ENCODE measurements around the gene GLYR1.
"Not testable (repeated sequence)": the region's sequence is repeated elsewhere in the genome, so short reads cannot be mapped to it uniquely, and the experiment has no call there.

The GLYR1 gene

DNA sequence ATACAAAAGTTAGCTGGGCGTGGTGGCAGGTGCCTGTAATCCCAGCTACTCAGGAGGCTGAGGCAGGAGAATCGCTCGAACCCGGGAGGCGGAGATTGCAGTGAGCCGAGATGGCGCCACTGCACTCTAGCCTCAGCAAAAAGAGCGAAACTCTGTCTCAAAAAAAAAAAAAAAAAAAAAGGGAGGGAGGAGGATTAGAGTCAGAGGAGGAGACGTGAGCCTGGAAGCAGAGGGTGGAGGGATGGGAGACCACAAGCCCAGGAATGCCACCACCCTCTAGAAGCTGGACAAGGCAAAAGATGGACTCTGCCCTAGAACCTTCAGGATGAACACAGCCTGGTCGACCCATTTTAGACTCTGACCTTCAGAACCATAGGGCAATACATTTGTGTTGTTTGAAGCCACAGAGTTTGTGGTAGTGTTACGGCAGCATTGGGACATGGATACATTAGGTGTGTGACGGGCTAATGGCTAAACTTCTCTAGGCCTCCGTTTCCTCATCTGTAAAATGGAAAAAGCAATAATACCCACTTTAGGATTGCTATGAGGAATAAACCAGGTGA is 54.1 kb downstream of the GLYR1 start:
- DNase-seq (ENCODE audit: insufficient read length): no peak
- no peak for TF ChIP-seq POLR2AphosphoS5 (IDR thresholded peaks at IDR 0.05; ENCODE audit: low read depth, low read length)
- no peak for TF ChIP-seq POLR2A (IDR thresholded peaks at IDR 0.05; ENCODE audit: low read depth, low read length)
- no peak for TF ChIP-seq TAF1 (IDR thresholded peaks at IDR 0.05; ENCODE audit: borderline replicate concordance, low read depth, low read length)

DNA sequence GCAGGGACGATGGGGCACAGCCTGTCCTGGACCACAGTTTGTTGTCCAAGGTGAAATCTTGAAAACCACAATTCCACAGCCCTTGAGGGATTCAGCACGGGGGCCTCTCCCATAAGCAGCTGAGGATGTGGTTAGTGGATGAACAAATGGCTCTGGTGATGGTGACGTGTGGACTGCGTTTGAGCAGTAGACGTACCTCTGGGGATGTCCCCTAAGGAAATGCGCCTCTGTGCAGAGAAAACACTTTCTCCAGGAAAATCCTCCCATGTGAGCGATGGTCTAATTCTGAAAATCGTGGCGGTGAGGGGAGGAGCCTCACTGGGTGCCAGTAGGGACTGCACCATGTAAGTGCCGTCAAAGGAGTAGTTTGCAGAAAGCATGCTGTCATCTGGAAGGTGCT is 56.2 kb downstream of the GLYR1 start:
- DNase-seq (ENCODE audit: insufficient read length) (no peak), FAIRE-seq (no peak)
- TF ChIP-seq POLR2AphosphoS5 (IDR thresholded peaks at IDR 0.05; ENCODE audit: low read depth, low read length) (no peak), POLR2A (IDR thresholded peaks at IDR 0.05; ENCODE audit: low read depth, low read length) (no peak), TAF1 (IDR thresholded peaks at IDR 0.05; ENCODE audit: borderline replicate concordance, low read depth, low read length) (no peak)

More for the DNA sequence above, 54.1 kb downstream of the GLYR1 start:
- no peak for FAIRE-seq

DNA sequence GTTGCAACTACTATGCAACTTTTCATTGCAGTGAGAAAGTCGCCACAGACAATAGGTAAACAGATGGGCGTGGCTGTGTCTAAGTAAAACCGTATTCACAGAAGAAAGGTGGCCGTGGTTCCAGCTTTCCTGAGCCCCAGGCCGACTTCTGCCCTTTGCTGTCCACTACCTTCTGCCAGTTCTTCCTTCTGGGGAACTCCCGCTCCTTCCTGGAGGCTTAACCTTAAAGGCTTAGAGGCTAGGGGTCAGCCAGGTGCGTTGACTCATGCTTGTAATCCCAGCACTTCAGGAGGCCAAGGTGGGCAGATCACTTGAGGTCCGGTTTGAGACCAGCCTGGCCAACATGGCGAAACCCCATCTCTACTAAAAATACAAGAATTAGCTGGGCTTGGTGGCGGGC is 56.8 kb downstream of the GLYR1 start:
- no peak for DNase-seq (ENCODE audit: insufficient read length)
- FAIRE-seq: no peak
- TF ChIP-seq POLR2AphosphoS5 (IDR thresholded peaks at IDR 0.05; ENCODE audit: low read depth, low read length) (no peak), POLR2A (IDR thresholded peaks at IDR 0.05; ENCODE audit: low read depth, low read length) (no peak), TAF1 (IDR thresholded peaks at IDR 0.05; ENCODE audit: borderline replicate concordance, low read depth, low read length) (no peak)

DNA sequence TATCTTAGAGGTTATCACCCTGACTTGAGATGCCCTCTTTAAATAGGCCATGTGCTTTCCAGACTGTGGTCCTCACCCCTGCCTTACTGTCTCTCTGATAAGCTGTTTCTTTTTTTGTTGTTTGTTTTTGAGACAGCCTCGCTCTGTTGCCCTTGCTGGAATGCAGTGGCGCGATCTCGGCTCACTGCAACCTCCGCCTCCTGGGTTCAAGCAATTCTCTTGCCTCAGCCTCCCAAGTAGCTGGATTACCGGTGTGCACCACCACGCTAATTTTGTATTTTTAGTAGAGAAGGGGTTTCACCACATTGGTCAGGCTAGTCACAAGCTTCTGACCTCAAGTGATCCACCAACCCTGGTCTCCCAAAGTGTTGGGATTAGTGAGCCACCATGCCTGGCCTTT is 58.2 kb downstream of the GLYR1 start:
- TF ChIP-seq POLR2A (IDR thresholded peaks at IDR 0.05; ENCODE audit: low read depth, low read length) (no peak), POLR2AphosphoS5 (IDR thresholded peaks at IDR 0.05; ENCODE audit: low read depth, low read length) (no peak), TAF1 (IDR thresholded peaks at IDR 0.05; ENCODE audit: borderline replicate concordance, low read depth, low read length) (no peak)
- DNase-seq (ENCODE audit: insufficient read length): no peak
- FAIRE-seq: no peak

DNA sequence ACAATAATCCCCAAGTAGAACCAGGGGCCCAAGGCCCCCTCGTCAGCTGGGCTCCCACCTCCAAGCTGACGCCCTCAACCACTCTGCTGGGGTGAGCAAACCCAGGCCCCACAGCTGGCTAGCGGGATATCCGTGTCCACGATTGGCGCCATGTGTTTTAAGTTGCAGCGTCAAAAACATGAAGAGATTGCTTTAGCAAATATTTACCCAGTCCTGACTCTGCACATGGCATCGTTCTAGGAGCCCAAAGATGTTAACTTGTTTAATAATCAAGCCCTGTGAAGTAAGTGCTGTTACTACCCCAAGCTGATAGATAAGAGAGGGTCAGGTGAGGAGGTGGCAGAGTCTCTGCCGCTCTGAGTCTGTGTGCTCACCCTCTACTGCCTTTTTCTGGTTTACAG is 58.6 kb downstream of the GLYR1 start:
- FAIRE-seq: no peak
- no peak for DNase-seq (ENCODE audit: insufficient read length)
- no peak for TF ChIP-seq TAF1 (IDR thresholded peaks at IDR 0.05; ENCODE audit: borderline replicate concordance, low read depth, low read length)
- TF ChIP-seq POLR2AphosphoS5 (IDR thresholded peaks at IDR 0.05; ENCODE audit: low read depth, low read length): no peak
- TF ChIP-seq POLR2A (IDR thresholded peaks at IDR 0.05; ENCODE audit: low read depth, low read length): no peak

DNA sequence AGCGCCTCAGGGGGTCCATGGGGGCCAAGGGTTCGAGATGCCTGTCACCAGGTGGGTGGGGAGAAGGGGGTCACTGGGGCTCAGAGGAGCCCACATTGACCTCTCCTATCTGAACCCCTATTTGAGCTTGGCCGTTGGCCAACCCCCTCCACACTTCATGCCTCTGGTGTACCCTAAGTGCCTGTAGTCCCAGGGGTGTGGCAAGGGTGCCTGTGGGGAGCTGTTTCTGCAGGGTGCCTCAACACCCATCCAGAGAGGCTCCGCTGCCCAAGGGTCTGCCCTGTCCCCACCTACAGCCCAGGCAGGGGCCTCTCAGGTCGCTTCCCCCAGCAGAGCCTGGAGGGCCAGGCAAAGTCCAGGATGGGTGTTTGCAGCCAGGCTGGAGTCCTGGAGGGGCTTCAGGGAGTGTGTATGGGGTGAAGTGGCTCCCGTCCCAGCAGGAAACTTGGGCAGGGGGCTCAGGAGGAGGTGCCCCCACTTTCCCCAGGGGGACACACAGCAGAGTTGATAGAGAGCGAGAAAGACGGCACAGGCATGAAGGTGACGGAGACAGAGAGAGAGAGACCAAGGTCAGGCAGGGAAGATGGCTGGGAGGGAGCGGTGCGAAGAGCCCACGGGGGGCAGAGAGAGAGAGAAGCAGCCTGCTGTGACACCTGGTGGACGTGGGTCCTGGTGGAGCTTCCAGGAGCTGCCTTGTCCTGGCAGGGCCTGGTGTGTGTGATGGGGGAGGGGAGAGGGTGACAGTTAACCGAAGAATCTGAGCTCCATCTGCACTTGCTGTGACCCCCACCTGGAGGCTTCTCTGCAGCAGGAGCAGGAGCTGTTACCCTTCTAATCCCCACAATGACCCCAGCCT is 59.2 kb downstream of the GLYR1 start, which contains the start of gene SEPTIN12:
SEPTIN12 (minus strand) TSS at position 719 of the 856 bp plus-strand sequence; CDS start at position 19, 700 bp downstream.
- TF ChIP-seq POLR2A (IDR thresholded peaks at IDR 0.05; ENCODE audit: low read depth, low read length) (no peak), TAF1 (IDR thresholded peaks at IDR 0.05; ENCODE audit: borderline replicate concordance, low read depth, low read length) (no peak), POLR2AphosphoS5 (IDR thresholded peaks at IDR 0.05; ENCODE audit: low read depth, low read length) (no peak)
- DNase-seq (ENCODE audit: insufficient read length) (no peak), FAIRE-seq (no peak)

DNA sequence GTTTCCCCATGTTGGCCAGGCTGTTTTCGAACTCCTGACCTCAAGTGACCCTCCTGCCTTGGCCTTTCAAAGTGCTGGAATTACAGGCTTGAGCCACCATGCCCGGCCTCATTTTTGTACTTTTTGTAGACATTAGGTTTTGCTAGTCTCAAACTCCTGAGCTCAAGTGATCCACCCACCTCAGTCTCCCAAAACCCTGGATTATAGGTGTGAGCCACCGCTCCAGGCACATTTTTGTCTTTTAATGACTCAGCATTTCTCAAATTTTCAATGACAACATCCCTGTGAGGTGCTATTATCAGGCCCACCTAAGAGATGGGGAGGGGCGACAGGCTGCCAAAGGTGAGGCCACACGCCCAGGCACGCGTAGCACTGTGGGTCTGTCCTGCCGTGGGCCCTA is 60.0 kb downstream of the GLYR1 start:
- no peak for DNase-seq (ENCODE audit: insufficient read length)
- FAIRE-seq: no peak
- TF ChIP-seq TAF1 (IDR thresholded peaks at IDR 0.05; ENCODE audit: borderline replicate concordance, low read depth, low read length) (no peak), POLR2AphosphoS5 (IDR thresholded peaks at IDR 0.05; ENCODE audit: low read depth, low read length) (no peak), POLR2A (IDR thresholded peaks at IDR 0.05; ENCODE audit: low read depth, low read length) (no peak)

DNA sequence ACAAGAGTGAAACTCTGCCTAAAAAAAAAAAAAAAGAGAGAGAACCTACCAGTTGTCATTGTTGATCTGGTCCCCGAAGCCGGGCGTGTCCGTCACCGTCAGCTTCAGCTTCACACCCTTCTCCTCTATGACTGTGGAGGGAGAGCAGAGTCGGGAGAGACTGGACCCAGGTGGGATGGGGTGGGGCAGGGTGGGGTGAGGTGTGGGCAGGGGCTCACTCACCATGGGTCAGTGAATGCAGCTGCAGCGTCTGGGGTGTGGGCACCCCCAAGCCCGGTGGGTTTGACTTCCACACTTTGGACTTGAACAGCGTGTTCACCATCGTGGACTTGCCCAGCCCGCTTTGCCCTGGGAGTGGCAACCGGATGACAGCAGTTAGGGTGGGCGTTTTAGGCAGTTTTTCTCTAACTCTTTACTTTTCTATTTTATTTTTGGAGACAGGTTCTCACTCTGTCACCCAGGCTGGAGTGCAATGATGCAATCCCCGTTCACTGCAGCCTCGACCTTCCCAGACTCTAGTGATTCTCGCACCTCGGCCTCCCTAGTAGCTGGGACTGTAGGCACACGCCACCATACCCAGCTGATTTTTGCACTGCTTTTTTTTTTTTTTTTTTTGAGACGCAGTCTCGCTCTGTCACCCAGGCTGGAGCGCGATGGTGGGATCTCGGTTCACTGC is 61.2 kb downstream of the GLYR1 start:
- TF ChIP-seq TAF1 (IDR thresholded peaks at IDR 0.05; ENCODE audit: borderline replicate concordance, low read depth, low read length) (no peak), POLR2AphosphoS5 (IDR thresholded peaks at IDR 0.05; ENCODE audit: low read depth, low read length) (no peak), POLR2A (IDR thresholded peaks at IDR 0.05; ENCODE audit: low read depth, low read length) (no peak)
- FAIRE-seq: no peak
- DNase-seq (ENCODE audit: insufficient read length): no peak

DNA sequence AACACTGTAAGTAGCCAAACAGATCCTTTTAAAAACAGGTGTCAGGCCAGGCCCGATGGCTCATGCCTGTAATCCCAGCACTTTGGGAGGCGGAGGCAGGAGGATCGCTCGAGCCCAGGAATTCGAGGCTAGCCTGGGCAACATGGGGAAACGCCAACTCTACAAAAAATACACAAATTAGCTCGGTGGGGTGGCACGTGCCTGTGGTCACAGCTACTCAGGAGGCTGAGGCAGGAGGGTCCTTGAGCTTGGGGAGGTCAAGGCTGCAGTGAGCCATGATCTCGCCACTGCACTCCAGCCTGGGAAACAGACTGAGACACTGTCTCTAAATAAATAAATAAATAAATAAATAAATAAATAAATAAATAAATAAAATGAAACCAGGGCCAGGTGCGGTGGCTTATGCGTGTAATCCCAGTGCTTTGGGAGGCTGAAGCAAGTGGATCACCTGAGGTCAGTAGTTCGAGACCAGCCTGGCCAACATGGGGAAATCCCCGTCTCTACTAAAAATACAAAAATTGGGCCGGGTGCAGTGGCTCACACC is 62.6 kb downstream of the GLYR1 start:
- DNase-seq (ENCODE audit: insufficient read length); FAIRE-seq: not testable (repeated sequence)

DNA sequence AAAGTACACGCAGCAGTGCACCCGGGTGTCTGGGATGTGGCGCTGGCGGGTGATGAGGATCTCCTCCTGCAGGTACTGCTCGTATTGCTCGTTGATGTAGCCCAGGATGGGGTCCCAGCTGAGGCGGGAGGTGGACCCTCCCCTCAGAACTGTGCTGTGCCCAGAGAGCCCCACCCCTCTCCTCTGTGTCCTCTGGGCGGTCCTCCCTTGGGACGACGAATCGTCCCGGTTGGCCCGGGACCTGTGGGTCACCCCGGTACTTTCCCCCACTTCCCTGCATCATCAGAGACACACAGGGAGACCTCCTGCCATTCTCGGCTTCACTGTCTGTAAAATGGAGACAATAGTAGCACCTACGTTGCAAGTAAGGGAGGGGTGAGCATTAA is 63.1 kb downstream of the GLYR1 start:
- TF ChIP-seq TAF1 (IDR thresholded peaks at IDR 0.05; ENCODE audit: borderline replicate concordance, low read depth, low read length): no peak
- no peak for TF ChIP-seq POLR2A (IDR thresholded peaks at IDR 0.05; ENCODE audit: low read depth, low read length)
- TF ChIP-seq POLR2AphosphoS5 (IDR thresholded peaks at IDR 0.05; ENCODE audit: low read depth, low read length): no peak
- FAIRE-seq (no peak), DNase-seq (ENCODE audit: insufficient read length) (no peak)

DNA sequence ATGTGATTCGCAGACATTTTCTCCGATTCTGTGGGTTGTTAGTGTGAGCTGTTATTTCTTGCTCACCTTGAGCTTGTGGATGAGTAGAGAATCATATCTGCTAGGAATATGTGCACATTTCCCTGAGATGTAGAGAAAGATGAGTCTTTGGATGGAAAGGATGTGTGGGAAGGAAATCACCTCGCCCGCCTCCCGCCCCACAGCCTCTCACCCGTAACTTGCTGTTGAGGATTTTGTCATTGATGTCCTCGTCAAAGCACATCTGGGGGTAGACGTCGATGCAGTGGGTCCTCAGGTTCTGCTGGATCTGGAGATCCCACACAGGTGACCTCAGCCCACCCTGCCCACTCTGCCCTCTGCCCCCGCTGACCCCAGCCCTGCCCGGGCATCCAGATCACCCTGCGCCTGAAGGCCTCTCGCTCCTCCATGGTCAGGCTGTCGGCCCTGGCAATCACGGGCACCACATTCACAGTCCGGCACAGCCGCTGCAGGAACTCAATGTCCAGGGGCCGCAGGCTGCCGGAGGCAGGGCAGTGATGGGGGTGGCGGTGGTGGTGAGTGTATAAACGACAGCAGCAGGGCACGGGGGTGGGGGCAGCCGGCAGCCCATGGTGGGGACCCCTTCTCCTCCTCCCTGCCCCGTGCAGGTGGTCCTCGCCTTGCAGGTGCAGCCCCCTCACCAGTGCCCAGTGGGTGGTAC is 63.7 kb downstream of the GLYR1 start:
- DNase-seq (ENCODE audit: insufficient read length) (no peak), FAIRE-seq (no peak)

More for the DNA sequence above, 63.7 kb downstream of the GLYR1 start:
- no peak for TF ChIP-seq POLR2AphosphoS5 (IDR thresholded peaks at IDR 0.05; ENCODE audit: low read depth, low read length)
- no peak for TF ChIP-seq POLR2A (IDR thresholded peaks at IDR 0.05; ENCODE audit: low read depth, low read length)

Data from GM12892 (cell line).